IPS-15b (cell line): ENCODE results near the gene FBXO21.

Experiments
- H3K27me3 ChIP-seq: one replicate; pipeline ENCODE4 v1.6.1; 2013; ENCODE audit warnings: low read length; ENCODE audit not compliant: control insufficient read depth, insufficient read depth
- H3K36me3 ChIP-seq: one replicate; pipeline ENCODE4 v1.6.1; 2013; ENCODE audit warnings: low read length; ENCODE audit not compliant: control insufficient read depth, insufficient read depth
- H3K4me1 ChIP-seq: one replicate; pipeline ENCODE4 v1.6.1; 2013; ENCODE audit warnings: mild to moderate bottlenecking, low read length; ENCODE audit not compliant: control insufficient read depth, insufficient read depth
- H3K4me3 ChIP-seq: one replicate; pipeline ENCODE4 v1.5.1; 2013; ENCODE audit warnings: low read depth, low read length
- H3K9ac ChIP-seq: one replicate; pipeline ENCODE4 v1.6.1; 2013; ENCODE audit warnings: low read depth, mild to moderate bottlenecking, low read length
- H3K9me3 ChIP-seq: one replicate; pipeline ENCODE4 v1.6.1; 2013; ENCODE audit warnings: mild to moderate bottlenecking, low read length; ENCODE audit not compliant: control insufficient read depth, insufficient read depth

Gene FBXO21

DNA sequence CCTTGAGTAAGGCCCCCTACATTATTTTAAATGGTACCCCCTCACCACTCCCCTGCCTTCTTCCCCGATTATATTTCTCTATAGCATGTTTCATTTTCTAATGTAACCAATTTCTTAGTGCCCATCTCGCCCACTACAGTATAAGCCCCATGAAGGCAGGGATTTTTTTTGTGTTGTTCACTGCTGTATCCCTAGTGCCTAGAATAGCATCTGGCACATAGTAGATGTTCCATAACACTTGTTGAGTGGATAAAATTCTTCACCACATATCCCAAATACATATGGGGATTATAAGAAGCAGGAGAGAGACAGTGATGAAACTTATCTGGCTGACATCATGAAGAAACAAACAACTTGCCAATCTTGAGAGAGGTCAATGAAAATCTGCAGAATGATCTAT is 11.5 kb downstream of the FBXO21 start:
- Histone ChIP-seq H3K4me3 (no peak overlapping the region), H3K36me3 (peaks cover 21% of the 10 kb centered on the region), H3K27me3 (no peaks in the 10 kb centered on the region), H3K9me3 (no peaks in the 10 kb centered on the region), H3K4me1 (no peaks in the 10 kb centered on the region), H3K9ac (no peak overlapping the region)

DNA sequence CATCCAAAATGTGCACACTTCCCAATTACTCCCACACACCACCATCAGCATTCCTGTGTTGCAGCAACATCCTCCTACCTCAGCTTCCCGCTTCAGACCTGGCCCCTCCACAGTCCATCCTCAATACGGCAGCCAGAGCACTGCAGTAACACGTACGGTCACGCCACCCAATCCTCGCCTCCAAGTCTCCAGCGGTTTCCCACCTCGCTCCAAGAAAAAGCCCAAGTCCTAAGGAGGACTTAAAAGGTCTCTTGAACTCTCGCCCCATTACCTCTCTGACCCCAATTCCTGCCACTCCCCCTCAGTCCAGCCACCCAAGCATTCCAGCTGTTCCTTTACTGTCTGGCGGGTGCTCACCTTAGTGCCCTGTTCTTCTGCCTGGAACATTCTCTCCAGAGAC is 12.0 kb downstream of the FBXO21 start:
- no peaks in the 10 kb centered on the region for H3K9me3 ChIP-seq
- no peak overlapping the region for H3K9ac ChIP-seq
- H3K4me3 ChIP-seq: no peak overlapping the region
- no peaks in the 10 kb centered on the region for H3K27me3 ChIP-seq
- no peaks in the 10 kb centered on the region for H3K4me1 ChIP-seq
- H3K36me3 ChIP-seq: peaks cover 21% of the 10 kb centered on the region

DNA sequence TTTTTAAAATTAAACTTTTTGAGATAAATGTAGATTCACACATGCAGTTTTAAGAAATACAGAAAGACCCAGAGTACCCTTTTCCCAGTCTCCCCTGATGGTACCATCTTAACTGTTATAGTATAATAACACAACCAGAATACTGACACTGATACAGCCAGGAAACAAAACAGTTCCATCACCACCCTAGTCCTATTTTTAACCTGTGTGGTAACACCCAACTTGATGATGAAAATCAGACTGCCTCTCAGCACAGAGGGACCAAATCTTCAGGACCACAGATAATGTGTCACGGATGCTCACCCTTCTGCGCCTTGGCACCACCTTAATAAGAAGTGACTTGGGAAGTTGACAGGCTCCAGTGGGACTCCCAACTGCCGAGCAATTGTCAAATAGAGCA is 18.1 kb downstream of the FBXO21 start:
- H3K9me3 ChIP-seq: no peaks in the 10 kb centered on the region
- no peaks in the 10 kb centered on the region for H3K27me3 ChIP-seq
- peaks cover 18% of the 10 kb centered on the region for H3K36me3 ChIP-seq

DNA sequence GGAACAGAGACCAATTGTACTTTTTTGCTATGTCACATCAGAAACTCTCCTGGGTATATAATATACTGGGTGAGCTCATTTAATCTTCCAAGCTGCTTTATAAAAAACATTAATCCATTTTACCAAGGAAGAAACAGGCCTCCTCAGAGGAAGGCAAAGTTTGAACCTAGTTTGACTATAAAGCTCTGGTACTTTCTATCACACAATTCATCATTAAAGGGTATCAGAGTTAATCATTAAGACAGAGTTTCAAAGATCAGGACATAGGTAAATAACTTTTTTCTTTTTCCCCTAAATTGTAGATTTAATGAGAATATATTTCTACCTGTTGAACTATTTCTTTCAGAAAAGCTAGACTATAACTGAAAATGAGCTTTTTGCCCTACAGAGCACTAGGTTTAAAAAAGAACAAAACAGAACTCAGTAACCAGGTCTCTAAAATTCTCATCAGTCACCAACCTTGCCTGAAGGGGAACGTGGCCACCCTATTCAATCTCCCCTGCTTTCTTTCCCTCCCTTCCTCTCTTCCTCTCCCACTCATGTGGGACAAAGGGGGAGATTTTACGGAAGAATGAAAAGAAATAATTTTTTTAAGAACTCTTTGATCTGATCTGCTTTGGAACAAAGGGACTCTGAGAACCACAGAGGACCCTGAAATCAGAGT is 18.6 kb downstream of the FBXO21 start:
- Histone ChIP-seq H3K9me3 (no peaks in the 10 kb centered on the region), H3K4me1 (no peaks in the 10 kb centered on the region), H3K36me3 (peaks cover 20% of the 10 kb centered on the region), H3K4me3 (no peak overlapping the region), H3K9ac (no peak overlapping the region), H3K27me3 (no peaks in the 10 kb centered on the region)

More for the DNA sequence above, 18.1 kb downstream of the FBXO21 start:
- Histone ChIP-seq H3K4me1 (no peaks in the 10 kb centered on the region), H3K4me3 (no peak overlapping the region), H3K9ac (no peak overlapping the region)

DNA sequence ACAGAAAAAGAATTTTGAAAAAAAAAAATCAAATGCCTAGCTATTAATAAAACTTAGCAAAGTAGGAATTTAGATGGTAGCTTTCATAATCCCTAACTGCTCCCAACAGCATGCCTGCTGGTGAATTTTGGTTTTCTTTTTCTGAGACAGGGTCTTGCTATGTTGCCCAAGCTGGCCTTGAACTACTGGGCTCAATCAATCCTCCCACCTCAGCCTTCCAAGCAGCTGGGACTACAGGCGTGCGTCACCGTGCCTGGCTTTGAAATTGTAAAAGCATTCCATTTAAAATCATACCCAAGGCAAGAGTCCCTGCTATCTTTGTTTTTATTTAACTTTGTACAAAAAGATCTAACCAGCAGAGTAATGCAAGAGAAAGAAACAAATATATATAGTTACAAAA is 20.7 kb downstream of the FBXO21 start:
- Histone ChIP-seq H3K9me3 (no peaks in the 10 kb centered on the region), H3K36me3 (peaks cover 25% of the 10 kb centered on the region), H3K4me1 (no peaks in the 10 kb centered on the region), H3K27me3 (no peaks in the 10 kb centered on the region), H3K9ac (no peak overlapping the region), H3K4me3 (no peak overlapping the region)

DNA sequence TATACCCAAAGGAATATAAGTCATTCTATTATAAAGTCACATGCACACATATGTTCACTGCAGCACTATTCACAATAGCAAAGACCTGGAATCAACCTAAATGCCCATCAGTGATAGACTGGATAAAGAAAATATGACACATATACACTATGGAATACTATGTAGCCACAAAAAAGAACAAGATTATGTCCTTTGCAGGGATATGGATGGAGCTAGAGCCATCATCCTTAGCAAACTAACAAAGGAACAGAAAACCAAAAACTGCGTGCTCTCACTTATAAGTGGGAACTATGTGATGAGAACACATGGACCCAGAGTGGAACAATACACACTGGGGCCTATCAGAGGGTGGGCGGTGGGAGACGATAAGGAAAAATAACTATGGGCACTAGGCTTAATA is 21.3 kb downstream of the FBXO21 start:
- Histone ChIP-seq H3K36me3 (peaks cover 20% of the 10 kb centered on the region), H3K4me1 (no peaks in the 10 kb centered on the region), H3K9me3 (no peaks in the 10 kb centered on the region), H3K4me3 (no peak overlapping the region), H3K9ac (no peak overlapping the region), H3K27me3 (no peaks in the 10 kb centered on the region)

DNA sequence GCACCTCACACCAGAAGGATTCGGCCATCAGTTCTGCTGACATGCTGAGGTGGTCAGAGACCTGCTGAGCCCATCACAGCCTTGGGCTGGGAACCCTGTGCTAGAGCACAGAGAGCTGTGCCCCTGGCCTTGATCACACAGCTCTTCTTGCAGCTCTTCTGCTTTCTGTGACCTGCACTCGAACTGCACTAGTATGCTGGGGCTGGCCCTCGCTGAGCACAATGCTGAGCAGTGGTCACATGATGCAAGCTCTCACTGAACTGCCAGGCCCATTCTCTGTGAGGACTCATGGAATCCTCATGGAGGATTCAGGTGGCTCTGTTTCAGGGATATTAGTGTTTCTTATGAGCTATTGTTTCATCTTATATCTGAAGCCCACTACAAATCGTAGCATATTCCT is 22.5 kb downstream of the FBXO21 start:
- Histone ChIP-seq H3K36me3 (peaks cover 27% of the 10 kb centered on the region), H3K27me3 (no peaks in the 10 kb centered on the region), H3K4me1 (no peaks in the 10 kb centered on the region)

DNA sequence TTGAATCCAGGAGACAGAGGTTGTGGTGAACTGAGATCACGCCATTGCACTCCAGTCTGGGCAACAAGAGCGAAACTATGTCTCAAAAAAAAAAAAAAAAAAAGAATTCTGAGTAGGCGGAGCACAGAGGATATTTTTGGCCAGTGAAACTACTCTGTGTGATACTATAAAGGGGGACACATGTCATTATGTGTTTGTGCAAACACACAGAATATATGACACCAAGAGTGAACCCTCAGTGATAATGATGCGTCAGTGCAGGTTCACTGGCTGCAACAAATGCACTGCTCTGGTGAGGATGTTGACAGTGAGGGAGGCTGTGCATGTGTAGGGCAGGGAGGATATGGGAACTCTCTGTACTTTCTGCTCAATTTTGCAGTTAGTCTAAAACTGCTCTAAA is 24.2 kb downstream of the FBXO21 start:
- Histone ChIP-seq H3K9ac (no peak overlapping the region), H3K36me3 (peaks cover 31% of the 10 kb centered on the region), H3K4me3 (no peak overlapping the region), H3K27me3 (no peaks in the 10 kb centered on the region), H3K4me1 (no peaks in the 10 kb centered on the region), H3K9me3 (no peaks in the 10 kb centered on the region)

More for the DNA sequence above, 22.5 kb downstream of the FBXO21 start:
- H3K9ac ChIP-seq: no peak overlapping the region
- no peaks in the 10 kb centered on the region for H3K9me3 ChIP-seq
- no peak overlapping the region for H3K4me3 ChIP-seq

DNA sequence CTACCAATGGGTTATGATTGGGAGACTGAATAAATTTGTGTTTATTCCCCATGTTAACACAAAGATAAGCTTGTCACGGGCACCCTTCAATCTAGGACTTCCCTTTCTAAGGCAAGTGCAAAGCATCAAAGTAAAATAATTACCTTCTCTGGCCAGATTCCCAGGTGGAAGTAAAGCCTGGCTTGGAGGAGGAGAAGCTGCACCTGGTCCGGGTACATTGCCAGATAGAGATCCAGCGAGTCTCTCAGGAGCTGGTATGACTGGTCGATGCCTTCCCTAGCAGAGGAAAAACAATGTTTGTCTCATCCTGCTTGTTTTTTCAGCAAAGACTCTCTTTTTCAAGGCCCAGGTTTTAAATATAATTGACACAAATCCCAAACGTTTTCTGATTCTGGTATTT is 24.9 kb downstream of the FBXO21 start:
- H3K9ac ChIP-seq: no peak overlapping the region
- H3K36me3 ChIP-seq: peaks cover 32% of the 10 kb centered on the region
- no peaks in the 10 kb centered on the region for H3K9me3 ChIP-seq
- no peaks in the 10 kb centered on the region for H3K4me1 ChIP-seq
- H3K27me3 ChIP-seq: no peaks in the 10 kb centered on the region
- H3K4me3 ChIP-seq: no peak overlapping the region

DNA sequence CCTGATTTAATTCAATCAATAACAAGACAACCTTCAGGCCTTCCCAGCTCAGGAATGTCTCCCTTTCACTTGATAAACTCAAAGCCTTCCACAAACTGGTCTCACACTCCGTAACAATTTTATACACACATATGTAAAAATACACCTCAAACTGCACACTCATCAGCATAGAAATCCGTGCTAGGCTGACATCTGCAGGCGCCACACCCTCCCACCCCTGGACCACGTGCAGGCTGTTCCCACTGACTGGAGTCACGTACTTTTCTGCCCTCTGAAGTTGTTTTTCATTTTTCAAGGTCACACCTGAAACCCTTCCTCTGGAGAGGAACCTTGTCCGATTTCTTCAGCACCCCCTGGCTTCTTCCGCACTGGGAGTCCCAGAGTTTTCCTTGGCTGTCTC is 27.6 kb downstream of the FBXO21 start:
- no peak overlapping the region for H3K9ac ChIP-seq
- no peaks in the 10 kb centered on the region for H3K4me1 ChIP-seq
- H3K9me3 ChIP-seq: no peaks in the 10 kb centered on the region
- H3K4me3 ChIP-seq: no peak overlapping the region
- peaks cover 50% of the 10 kb centered on the region for H3K36me3 ChIP-seq
- no peaks in the 10 kb centered on the region for H3K27me3 ChIP-seq

DNA sequence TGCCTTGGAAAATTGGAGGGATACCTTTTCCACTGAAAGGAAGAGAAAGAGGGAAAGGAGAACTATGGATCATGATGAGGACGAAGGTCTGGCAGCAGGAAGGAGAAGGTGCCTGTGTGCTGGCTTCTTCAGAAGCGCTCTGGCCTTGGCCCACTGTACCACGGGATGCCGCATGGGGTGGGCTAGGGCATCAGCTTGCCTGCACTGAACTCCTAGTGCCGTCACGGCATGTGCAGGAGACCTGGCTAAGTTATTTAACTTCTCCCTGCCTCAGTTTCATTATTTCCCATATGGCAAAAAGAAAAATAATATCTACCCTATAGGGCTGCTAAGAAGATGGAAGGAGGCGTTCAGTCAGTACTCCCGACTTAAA is 28.1 kb downstream of the FBXO21 start:
- Histone ChIP-seq H3K36me3 (peaks cover 51% of the 10 kb centered on the region), H3K9me3 (no peaks in the 10 kb centered on the region), H3K4me1 (no peaks in the 10 kb centered on the region)

DNA sequence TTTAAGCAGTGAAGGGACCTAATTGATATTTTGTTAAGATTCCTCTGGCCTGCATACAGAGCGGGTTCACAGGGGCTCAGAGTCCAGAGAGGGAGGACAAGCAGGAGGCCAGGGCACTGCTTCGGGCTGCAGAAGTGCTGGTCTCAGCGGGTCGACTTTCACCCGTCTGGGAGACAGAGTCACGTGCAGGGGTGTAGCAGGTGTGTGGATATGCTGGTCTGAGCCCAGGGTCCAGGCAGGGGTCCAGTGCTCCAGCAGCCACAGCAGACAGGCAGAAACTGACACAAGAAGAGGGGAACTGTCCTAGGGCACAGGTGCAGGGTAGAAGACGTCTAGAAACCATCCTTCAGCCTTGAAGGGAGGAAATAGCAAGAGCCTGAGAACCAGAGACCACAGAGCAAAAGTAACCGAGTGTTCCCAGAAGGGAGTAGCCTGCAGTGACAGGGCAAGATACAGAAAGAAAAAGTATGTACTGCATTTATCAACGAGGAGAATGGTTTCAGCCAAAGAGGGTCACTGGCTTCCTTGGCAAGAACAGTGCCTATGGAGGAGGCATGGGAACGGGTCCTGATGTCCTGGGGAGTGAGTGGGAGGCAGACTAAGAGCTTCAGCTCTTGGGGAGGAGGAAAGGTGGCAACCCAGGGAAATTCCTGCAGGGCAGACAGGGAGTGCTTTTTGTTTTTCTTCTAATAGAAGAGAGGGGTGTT is 28.7 kb downstream of the FBXO21 start:
- Histone ChIP-seq H3K27me3 (no peaks in the 10 kb centered on the region), H3K36me3 (peaks cover 50% of the 10 kb centered on the region), H3K9me3 (no peaks in the 10 kb centered on the region), H3K4me1 (no peaks in the 10 kb centered on the region), H3K4me3 (no peak overlapping the region), H3K9ac (no peak overlapping the region)

More for the DNA sequence above, 28.1 kb downstream of the FBXO21 start:
- Histone ChIP-seq H3K27me3 (no peaks in the 10 kb centered on the region), H3K9ac (no peak overlapping the region), H3K4me3 (no peak overlapping the region)
